ENCODE data around the gene DHX40.

DNA sequence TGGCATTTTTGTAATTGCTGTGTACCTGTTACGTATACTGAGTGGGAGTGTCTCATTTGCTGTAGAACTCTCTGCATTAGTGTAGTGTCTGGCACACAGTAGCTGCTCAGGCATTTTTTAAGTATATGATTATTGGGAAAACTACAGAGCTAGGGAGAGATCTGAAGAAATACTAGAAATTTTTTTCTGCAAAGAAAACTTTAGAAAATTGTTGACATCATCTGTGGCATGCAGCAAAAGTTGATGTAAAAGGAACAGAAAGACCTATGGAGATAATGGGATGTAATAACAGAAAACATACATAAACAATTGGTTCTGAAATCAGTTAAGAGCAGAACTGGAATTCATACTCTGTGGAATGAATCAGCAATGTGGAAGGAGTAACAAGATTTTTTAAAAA lies 65.9 kb downstream of the DHX40 start:
- TF ChIP-seq YY1 (IDR thresholded peaks at IDR 0.05; ENCODE audit: low read depth) (no peak), FOXM1 (IDR thresholded peaks at IDR 0.05; ENCODE audit: low read depth) (no peak), NFIC (IDR thresholded peaks at IDR 0.05; ENCODE audit: borderline replicate concordance) (no peak)
- TF ChIP-seq, protein P1, sequence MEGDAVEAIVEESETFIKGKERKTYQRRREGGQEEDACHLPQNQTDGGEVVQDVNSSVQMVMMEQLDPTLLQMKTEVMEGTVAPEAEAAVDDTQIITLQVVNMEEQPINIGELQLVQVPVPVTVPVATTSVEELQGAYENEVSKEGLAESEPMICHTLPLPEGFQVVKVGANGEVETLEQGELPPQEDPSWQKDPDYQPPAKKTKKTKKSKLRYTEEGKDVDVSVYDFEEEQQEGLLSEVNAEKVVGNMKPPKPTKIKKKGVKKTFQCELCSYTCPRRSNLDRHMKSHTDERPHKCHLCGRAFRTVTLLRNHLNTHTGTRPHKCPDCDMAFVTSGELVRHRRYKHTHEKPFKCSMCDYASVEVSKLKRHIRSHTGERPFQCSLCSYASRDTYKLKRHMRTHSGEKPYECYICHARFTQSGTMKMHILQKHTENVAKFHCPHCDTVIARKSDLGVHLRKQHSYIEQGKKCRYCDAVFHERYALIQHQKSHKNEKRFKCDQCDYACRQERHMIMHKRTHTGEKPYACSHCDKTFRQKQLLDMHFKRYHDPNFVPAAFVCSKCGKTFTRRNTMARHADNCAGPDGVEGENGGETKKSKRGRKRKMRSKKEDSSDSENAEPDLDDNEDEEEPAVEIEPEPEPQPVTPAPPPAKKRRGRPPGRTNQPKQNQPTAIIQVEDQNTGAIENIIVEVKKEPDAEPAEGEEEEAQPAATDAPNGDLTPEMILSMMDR (IDR thresholded peaks at IDR 0.05): no peak
- TF ChIP-seq, protein P2, sequence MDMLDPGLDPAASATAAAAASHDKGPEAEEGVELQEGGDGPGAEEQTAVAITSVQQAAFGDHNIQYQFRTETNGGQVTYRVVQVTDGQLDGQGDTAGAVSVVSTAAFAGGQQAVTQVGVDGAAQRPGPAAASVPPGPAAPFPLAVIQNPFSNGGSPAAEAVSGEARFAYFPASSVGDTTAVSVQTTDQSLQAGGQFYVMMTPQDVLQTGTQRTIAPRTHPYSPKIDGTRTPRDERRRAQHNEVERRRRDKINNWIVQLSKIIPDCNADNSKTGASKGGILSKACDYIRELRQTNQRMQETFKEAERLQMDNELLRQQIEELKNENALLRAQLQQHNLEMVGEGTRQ (IDR thresholded peaks at IDR 0.05; ENCODE audit: borderline replicate concordance, low read depth, low read length): no peak

Data from SK-N-SH (cell line).